Measurements from ENCODE around the gene NWD2.

DNA sequence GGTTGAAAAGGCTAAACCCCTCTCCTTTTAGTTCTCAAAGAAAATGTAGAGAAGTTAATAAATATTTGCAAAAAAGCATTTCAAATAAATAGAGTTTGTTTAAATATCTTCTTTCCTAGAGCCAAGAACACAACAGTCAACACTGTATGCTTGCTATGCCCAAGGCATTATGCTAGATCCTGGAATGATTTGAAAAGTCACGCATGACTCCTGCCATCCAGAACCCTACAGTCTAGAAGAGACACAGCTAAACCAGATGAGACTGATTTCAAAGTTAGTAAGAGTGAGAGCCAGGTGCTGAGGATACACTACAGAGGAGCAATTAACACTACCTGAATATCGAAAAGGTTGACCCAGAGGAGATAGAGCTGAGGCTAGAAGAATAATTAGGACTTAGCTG lies 205.8 kb downstream of the NWD2 start:
- TF ChIP-seq POLR2AphosphoS5 (IDR thresholded peaks at IDR 0.05; ENCODE audit: insufficient read depth in 1 of 2, low read depth in 1 of 2) (no peak), POLR2A (IDR thresholded peaks at IDR 0.05) (no peak)
- TF ChIP-seq, protein P1, sequence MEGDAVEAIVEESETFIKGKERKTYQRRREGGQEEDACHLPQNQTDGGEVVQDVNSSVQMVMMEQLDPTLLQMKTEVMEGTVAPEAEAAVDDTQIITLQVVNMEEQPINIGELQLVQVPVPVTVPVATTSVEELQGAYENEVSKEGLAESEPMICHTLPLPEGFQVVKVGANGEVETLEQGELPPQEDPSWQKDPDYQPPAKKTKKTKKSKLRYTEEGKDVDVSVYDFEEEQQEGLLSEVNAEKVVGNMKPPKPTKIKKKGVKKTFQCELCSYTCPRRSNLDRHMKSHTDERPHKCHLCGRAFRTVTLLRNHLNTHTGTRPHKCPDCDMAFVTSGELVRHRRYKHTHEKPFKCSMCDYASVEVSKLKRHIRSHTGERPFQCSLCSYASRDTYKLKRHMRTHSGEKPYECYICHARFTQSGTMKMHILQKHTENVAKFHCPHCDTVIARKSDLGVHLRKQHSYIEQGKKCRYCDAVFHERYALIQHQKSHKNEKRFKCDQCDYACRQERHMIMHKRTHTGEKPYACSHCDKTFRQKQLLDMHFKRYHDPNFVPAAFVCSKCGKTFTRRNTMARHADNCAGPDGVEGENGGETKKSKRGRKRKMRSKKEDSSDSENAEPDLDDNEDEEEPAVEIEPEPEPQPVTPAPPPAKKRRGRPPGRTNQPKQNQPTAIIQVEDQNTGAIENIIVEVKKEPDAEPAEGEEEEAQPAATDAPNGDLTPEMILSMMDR (IDR thresholded peaks at IDR 0.05) = no peak

Measured in vagina (tissue), 2 donors.